AG09309 (cell line): ENCODE results near the gene DMRT1.

Source experiments
- DNase-seq: peaks from one replicate; pipeline ENCODE4 v3.0.0-alpha.2; 2010; ENCODE audit warnings: low read depth
- H3K4me3 ChIP-seq: 2 replicates; pipeline ENCODE4 v1.5.1; 2011; ENCODE audit warnings: mild to moderate bottlenecking, low read depth, low read length, moderate library complexity; ENCODE audit not compliant: control insufficient read depth
- CTCF ChIP-seq: IDR thresholded peaks from 2 replicates; pipeline ENCODE4 v1.5.1; 2011; ENCODE audit warnings: mild to moderate bottlenecking, low read depth, low read length, inconsistent platforms; ENCODE audit not compliant: insufficient read depth, control insufficient read depth; ENCODE audit errors: missing control alignments

DMRT1 gene

GRCh38 chr9:917730-918129 is 76.2 kb downstream of the DMRT1 start:
- no peak overlapping the region for H3K4me3 ChIP-seq
- no peak for TF ChIP-seq CTCF
- no peak for DNase-seq

GRCh38 chr9:920927-921326 is 79.4 kb downstream of the DMRT1 start:
- no peak for TF ChIP-seq CTCF
- no peak overlapping the region for H3K4me3 ChIP-seq
- no peak for DNase-seq

- DNase-seq: no peak
- TF ChIP-seq CTCF: no peak
These were observed 80.7 kb downstream of the DMRT1 start for GRCh38 chr9:922171-922570.

GRCh38 chr9:922731-923130 is 81.2 kb downstream of the DMRT1 start:
- no peak overlapping the region for H3K4me3 ChIP-seq
- no peak for TF ChIP-seq CTCF
- DNase-seq: no peak

More at GRCh38 chr9:922171-922570, 80.7 kb downstream of the DMRT1 start:
- no peak overlapping the region for H3K4me3 ChIP-seq

GRCh38 chr9:926976-927375 is 85.5 kb downstream of the DMRT1 start:
- no peak overlapping the region for H3K4me3 ChIP-seq
- no peak for TF ChIP-seq CTCF
- DNase-seq: no peak

GRCh38 chr9:928363-929042 is 87.0 kb downstream of the DMRT1 start:
- DNase-seq: no peak
- TF ChIP-seq CTCF: peak; percentile 42
- H3K4me3 ChIP-seq: no peak overlapping the region
